NCI-H2107 treated with DMSO at 0.1 percent for 48 hours (cell line): ENCODE data around the gene DNER.
A peak's percentile ranks its signal among the peaks of the same experiment; 100 is the strongest.

Experiments
- DNase-seq: peaks from one replicate; lab custom pipeline; 2025; ENCODE audit not compliant: unreplicated experiment; lab: John Stamatoyannopoulos, UW

The DNER gene

GRCh38 chr2:229572507-229573271, 141.7 kb downstream of the DNER start:
- DNase-seq = no peak

- DNase-seq = no peak
Observed at GRCh38 chr2:229571243-229571642, 143.1 kb downstream of the DNER start.

- DNase-seq = no peak
Observed at GRCh38 chr2:229566370-229566769, 148.0 kb downstream of the DNER start.

GRCh38 chr2:229564300-229564907, 150.0 kb downstream of the DNER start:
- DNase-seq = no peak

GRCh38 chr2:229563388-229563787, 151.0 kb downstream of the DNER start:
- DNase-seq = no peak

- DNase-seq = no peak
Observed at GRCh38 chr2:229562472-229563127, 151.8 kb downstream of the DNER start.

GRCh38 chr2:229559986-229560385, 154.4 kb downstream of the DNER start:
- no peak for DNase-seq

- DNase-seq = no peak
Observed at GRCh38 chr2:229553091-229553490, 161.3 kb downstream of the DNER start.

- DNase-seq = no peak
Observed at GRCh38 chr2:229543176-229543873, 171.0 kb downstream of the DNER start.

- DNase-seq = no peak
Observed at GRCh38 chr2:229539628-229540027, 174.7 kb downstream of the DNER start.

GRCh38 chr2:229531594-229531993, 182.8 kb downstream of the DNER start:
- DNase-seq = no peak

- no peak for DNase-seq
Observed at GRCh38 chr2:229530434-229530833, 183.9 kb downstream of the DNER start.

GRCh38 chr2:229528846-229529245, 185.5 kb downstream of the DNER start:
- DNase-seq = no peak

- no peak for DNase-seq
Observed at GRCh38 chr2:229526951-229527350, 187.4 kb downstream of the DNER start.

- no peak for DNase-seq
Observed at GRCh38 chr2:229524799-229525198, 189.6 kb downstream of the DNER start.

GRCh38 chr2:229523663-229524062, 190.7 kb downstream of the DNER start:
- no peak for DNase-seq

GRCh38 chr2:229521576-229521975, 192.8 kb downstream of the DNER start:
- no peak for DNase-seq

- no peak for DNase-seq
Observed at GRCh38 chr2:229520691-229521096, 193.7 kb downstream of the DNER start.

- peak; percentile 12 for DNase-seq
Observed at GRCh38 chr2:229519655-229520430, 194.5 kb downstream of the DNER start.

- DNase-seq = no peak
Observed at GRCh38 chr2:229514273-229514895, 200.0 kb downstream of the DNER start.
